ENCODE results near the gene CKB.

Gene CKB
- 12.6 reads per million, percentile 37 among the genes with 10 or more reads in this experiment for total RNA-seq

- no peak for DNase-seq
These were observed at the start of gene CKB for GRCh38 chr14:103522649-103523574. CKB (minus strand) TSS chr14:103522830; CDS start chr14:103522493, 337 bp downstream.

DNA sequence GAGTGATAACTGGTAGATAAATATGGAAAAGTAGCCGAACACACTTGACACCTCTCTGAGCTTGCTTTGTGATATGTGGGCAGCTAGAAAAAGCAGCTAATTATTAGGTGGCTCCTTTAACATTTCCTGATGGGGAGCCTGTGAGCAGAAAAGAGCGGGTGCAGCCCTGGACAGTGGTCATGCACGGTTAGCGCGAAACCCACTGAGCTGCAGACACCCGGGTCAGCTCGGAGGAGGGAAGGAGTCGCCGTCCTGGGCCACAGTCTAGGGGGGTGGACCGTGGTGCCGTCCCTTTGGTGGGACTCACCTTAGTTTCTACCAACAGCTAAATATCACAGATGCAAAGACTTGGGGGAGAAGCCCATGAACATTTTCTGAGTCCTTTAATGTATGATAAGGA is 46.8 kb upstream of the CKB start:
- DNase-seq, result no peak

GRCh38 chr14:103568952-103569351 is 46.3 kb upstream of the CKB start:
- no peak for DNase-seq

GRCh38 chr14:103563844-103564505 is 41.3 kb upstream of the CKB start:
- DNase-seq, result no peak

DNA sequence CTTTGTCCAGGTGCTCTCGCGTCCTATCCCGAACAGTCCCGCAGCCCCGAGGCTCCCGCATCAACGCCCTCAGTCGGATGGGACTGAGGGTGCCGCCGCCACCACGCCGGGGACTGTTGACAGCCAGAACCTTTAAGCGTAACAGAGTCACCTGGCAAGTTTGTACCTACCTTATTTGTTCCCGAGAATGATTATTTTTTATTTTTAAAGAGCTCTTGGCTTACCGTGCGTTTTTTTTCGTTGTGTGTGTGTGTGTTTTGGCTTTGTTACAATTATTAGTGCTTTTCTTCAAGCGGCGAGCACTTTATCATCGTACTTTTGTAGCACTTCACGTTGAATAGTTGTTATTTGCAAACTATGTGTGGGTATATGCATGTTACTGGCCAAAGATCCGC is 40.6 kb upstream of the CKB start:
- no peak for DNase-seq

DNA sequence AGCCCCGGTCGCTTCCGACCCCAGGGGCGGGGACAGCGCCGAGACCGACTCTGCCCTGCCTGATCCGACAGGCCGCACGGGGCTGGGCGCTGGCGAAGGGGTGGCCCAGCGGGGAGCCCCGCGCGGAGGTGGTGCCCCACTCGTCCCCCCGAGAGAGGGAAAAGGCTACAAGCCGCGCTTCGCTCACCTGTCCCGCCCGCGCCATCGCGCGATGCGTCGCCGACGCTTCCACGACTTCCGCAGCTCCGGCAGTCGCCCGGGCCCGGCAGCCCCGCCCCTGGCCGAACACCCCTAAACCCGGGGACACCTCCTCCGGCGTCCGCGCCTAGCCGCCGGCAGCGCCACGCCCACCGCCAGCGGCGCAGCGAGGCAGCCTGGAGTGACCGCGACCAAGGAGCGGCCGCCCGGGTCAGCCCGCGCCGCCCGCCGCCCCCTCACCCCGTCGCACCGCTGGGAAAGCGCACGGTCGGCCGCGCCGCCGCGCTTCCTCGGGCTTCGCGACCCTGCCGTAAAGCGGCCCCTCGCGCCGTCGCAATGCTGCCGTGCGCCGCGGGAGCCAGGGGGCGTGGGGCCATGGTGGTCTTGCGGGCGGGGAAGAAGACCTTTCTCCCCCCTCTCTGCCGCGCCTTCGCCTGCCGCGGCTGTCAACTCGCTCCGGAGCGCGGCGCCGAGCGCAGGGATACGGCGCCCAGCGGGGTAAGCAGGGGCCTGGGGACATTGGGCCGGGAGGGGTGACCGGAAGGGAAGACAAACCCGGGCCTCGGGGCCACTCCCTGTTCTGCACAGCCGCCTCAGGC is 40.0 kb upstream of the CKB start, which contains the start of the genes BAG5 and COA8:
Gene BAG5 (minus strand): TSS at position 229 of the 797 bp plus-strand sequence. CDS start 1,493 bp downstream, outside the sequence.
Gene COA8 (plus strand): TSS at position 532 of the 797 bp plus-strand sequence. CDS start 42 bp downstream, at position 574.
- DNase-seq, result peak; percentile 84

DNA sequence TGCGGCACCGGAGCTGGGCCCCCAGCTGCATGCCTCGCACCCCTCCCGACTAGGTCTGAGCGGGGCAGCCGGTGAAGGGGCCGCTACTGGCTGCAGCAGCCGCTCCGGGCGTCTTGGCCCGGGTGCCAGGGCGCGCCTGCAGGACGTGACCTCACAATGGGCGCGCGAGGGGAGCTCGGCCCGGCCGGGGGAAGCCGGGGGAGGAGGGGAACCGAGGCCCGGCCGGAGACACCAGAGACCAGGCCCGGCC is 39.5 kb upstream of the CKB start:
- DNase-seq, result no peak

GRCh38 chr14:103561381-103562178 is 39.0 kb upstream of the CKB start:
- DNase-seq, result peak; percentile 24

- DNase-seq, result no peak
These were observed 38.1 kb upstream of the CKB start for GRCh38 chr14:103560691-103561090.

GRCh38 chr14:103559766-103560165 is 37.1 kb upstream of the CKB start:
- no peak for DNase-seq

- DNase-seq, result no peak
These were observed 35.6 kb upstream of the CKB start for GRCh38 chr14:103558071-103558882.

- no peak for DNase-seq
These were observed 34.5 kb upstream of the CKB start for GRCh38 chr14:103556946-103557758.

- no peak for DNase-seq
These were observed 33.1 kb upstream of the CKB start for GRCh38 chr14:103555559-103556337.

- no peak for DNase-seq
These were observed 30.2 kb upstream of the CKB start for GRCh38 chr14:103552846-103553210.

- no peak for DNase-seq
These were observed 29.6 kb upstream of the CKB start for GRCh38 chr14:103552011-103552845.

- DNase-seq, result no peak
These were observed 28.7 kb upstream of the CKB start for GRCh38 chr14:103551338-103551762.

DNA sequence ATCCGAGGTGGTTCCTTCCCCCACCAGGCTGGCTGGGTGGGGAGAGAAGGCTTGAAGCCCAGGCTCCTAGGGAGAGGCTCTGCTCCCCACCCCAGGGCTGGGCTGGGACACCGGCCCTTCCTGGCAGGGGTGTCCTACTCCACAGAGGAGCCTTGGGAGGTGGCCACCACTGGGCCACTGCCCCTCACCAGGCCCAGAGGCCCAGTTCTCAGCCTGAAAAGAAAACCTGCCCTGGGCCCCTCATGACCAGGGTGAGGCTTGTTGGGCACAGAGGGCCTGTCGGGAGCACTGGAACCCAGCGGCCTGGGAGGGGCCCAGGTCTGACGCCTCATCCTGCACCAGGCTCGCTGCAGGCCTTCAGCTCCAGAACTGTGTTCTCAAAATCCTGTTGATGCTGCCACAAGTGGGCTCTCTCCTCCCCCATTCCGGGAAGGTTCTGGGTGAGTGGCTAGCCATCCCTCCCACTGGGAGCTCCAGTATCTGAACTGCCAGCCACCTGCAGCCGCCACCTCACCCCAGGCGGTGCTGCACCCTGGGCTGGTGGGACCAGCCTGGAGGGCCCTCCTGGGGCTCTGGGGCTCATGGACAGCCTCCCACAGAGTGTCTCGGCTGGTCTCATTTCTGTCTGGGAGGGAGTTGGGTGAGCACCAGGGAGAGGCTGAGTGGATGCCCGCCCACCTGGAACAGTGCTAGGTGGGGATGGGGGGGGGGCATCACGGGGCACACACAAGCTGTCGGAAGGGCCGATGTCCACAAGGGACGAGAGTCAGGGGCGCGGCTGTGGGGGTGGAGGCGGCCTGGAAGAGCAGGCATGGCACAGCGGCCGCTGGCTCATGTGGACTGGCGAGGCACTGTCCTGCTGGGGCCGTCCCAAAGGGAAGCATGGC is 28.1 kb upstream of the CKB start:
- no peak for DNase-seq
